Medulla oblongata (tissue), 1 donor: Measurements from ENCODE around the gene AP1M1.
"Not testable (repeated sequence)": the region's sequence is repeated elsewhere in the genome, so short reads cannot be mapped to it uniquely, and the experiment has no call there.

Experiments
- DNase-seq: peaks from one replicate; pipeline ENCODE4 v3.0.0-alpha.2; 2015; ENCODE audit errors: extremely low spot score

The AP1M1 gene

GRCh38 chr19:16197622-16198369 lies at the start of gene AP1M1:
Gene AP1M1 (plus strand): TSS chr19:16197911. CDS start chr19:16198027, 116 bp downstream.
- peak; percentile 98 for DNase-seq

GRCh38 chr19:16148443-16149229 lies 49.1 kb upstream of the AP1M1 start:
- DNase-seq, result no peak

- DNase-seq, result no peak
These were observed 44.0 kb upstream of the AP1M1 start for GRCh38 chr19:16153582-16154336.

- DNase-seq, result no peak
These were observed 43.2 kb upstream of the AP1M1 start for GRCh38 chr19:16154557-16154956.

GRCh38 chr19:16155128-16155527 lies 42.6 kb upstream of the AP1M1 start:
- no peak for DNase-seq

- DNase-seq, result no peak
These were observed 40.8 kb upstream of the AP1M1 start for GRCh38 chr19:16156904-16157303.

- DNase-seq, result no peak
These were observed 40.1 kb upstream of the AP1M1 start for GRCh38 chr19:16157601-16158000.

GRCh38 chr19:16159655-16160054 lies 38.1 kb upstream of the AP1M1 start:
- no peak for DNase-seq

GRCh38 chr19:16160445-16160942 lies 37.2 kb upstream of the AP1M1 start:
- DNase-seq, result no peak

GRCh38 chr19:16160943-16161560 lies 36.7 kb upstream of the AP1M1 start:
- no peak for DNase-seq

- DNase-seq, result no peak
These were observed 35.9 kb upstream of the AP1M1 start for GRCh38 chr19:16161840-16162239.

GRCh38 chr19:16164222-16164890 lies 33.4 kb upstream of the AP1M1 start:
- no peak for DNase-seq

GRCh38 chr19:16166417-16166816 lies 31.3 kb upstream of the AP1M1 start:
- DNase-seq, result no peak

GRCh38 chr19:16167055-16167454 lies 30.7 kb upstream of the AP1M1 start:
- DNase-seq, result no peak

- no peak for DNase-seq
These were observed 29.1 kb upstream of the AP1M1 start for GRCh38 chr19:16168465-16169081.

- no peak for DNase-seq
These were observed 27.6 kb upstream of the AP1M1 start for GRCh38 chr19:16170134-16170533.

GRCh38 chr19:16175954-16176353 lies 21.8 kb upstream of the AP1M1 start:
- DNase-seq, result no peak

- not testable (repeated sequence) for DNase-seq
These were observed 18.8 kb upstream of the AP1M1 start for GRCh38 chr19:16178866-16179265.

- no peak for DNase-seq
These were observed 17.1 kb upstream of the AP1M1 start for GRCh38 chr19:16180611-16181010.

- no peak for DNase-seq
These were observed 13.0 kb upstream of the AP1M1 start for GRCh38 chr19:16184665-16185122.
